GM12864 (cell line): ENCODE measurements around the gene RALGPS1.
A peak's percentile ranks its signal among the peaks of the same experiment; 100 is the strongest.

Experiments used
- DNase-seq: peaks from one replicate; pipeline ENCODE4 v3.0.0-alpha.2; 2011; ENCODE audit warnings: low read depth
- H3K4me3 ChIP-seq: 2 replicates; pipeline ENCODE4 v1.5.1; 2011; ENCODE audit warnings: mild to moderate bottlenecking, low read depth, low read length, control low read depth
- CTCF ChIP-seq: IDR thresholded peaks from 2 replicates; pipeline ENCODE4 v1.5.1; 2011; ENCODE audit warnings: low read depth, mild to moderate bottlenecking, moderate library complexity, low read length, control low read depth, inconsistent platforms; ENCODE audit errors: missing control alignments

Gene RALGPS1

GRCh38 chr9:127232833-127233549 lies 318.4 kb downstream of the RALGPS1 start:
- H3K4me3 ChIP-seq: no peak overlapping the region
- no peak for DNase-seq
- no peak for TF ChIP-seq CTCF

GRCh38 chr9:127233550-127233949 lies 319.0 kb downstream of the RALGPS1 start:
- no peak overlapping the region for H3K4me3 ChIP-seq
- DNase-seq: no peak
- no peak for TF ChIP-seq CTCF

- no peak for DNase-seq
- no peak for TF ChIP-seq CTCF
- no peak overlapping the region for H3K4me3 ChIP-seq
Observed at GRCh38 chr9:127233989-127234388, 319.4 kb downstream of the RALGPS1 start.

GRCh38 chr9:127237801-127238200 lies 323.2 kb downstream of the RALGPS1 start:
- no peak for TF ChIP-seq CTCF
- H3K4me3 ChIP-seq: no peak overlapping the region
- no peak for DNase-seq

GRCh38 chr9:127241354-127241753 lies 326.8 kb downstream of the RALGPS1 start:
- H3K4me3 ChIP-seq: no peak overlapping the region
- DNase-seq: no peak
- no peak for TF ChIP-seq CTCF

- TF ChIP-seq CTCF: no peak
- H3K4me3 ChIP-seq: peak overlapping the region; percentile 58
- DNase-seq: peak; percentile 81
Observed at GRCh38 chr9:127244609-127245601, 330.3 kb downstream of the RALGPS1 start.
